Neural cell (in vitro differentiated cells): ENCODE data around the gene LILRB4. TPM values are rescaled to one million over a fixed set of nuclear protein-coding genes. Genes with fewer than 3 reads are reported as not detected.
"Not testable (repeated sequence)": the region's sequence is repeated elsewhere in the genome, so short reads cannot be mapped to it uniquely, and the experiment has no call there.

ENCODE experiments used
- H2AFZ ChIP-seq: fragments of 200-600, 300-800 bp; sonication (generic), shearing (Covaris generic); 2 replicates; pipeline ENCODE4 v1.6.0; 2014; ENCODE audit warnings: low read depth, mild to moderate bottlenecking, antibody characterized with exemption, low read length, moderate library complexity
- H3F3A ChIP-seq: fragments of 200-600 bp; shearing (Covaris generic); 2 replicates; pipeline ENCODE4 v1.6.1; 2016; ENCODE audit warnings: mild to moderate bottlenecking, moderate library complexity, mixed read lengths, antibody characterized with exemption, low read length; ENCODE audit not compliant: insufficient read depth, poor library complexity, severe bottlenecking
- H3K27ac ChIP-seq: fragments of 200-600, 300-800 bp; sonication (generic), shearing (Covaris generic); 2 replicates; pipeline ENCODE4 v1.5.1; 2014; ENCODE audit warnings: mild to moderate bottlenecking, low read length, moderate library complexity
- H3K27me3 ChIP-seq: fragments of 300-800, 200-600 bp; sonication (generic), shearing (Covaris generic); 2 replicates; pipeline ENCODE4 v1.6.0; 2014; ENCODE audit warnings: mild to moderate bottlenecking, low read depth, low read length, moderate library complexity; ENCODE audit not compliant: insufficient read depth
- H3K36me3 ChIP-seq: fragments of 300-800, 200-600 bp; sonication (generic), shearing (Covaris generic); 2 replicates; pipeline ENCODE4 v1.5.1; 2014; ENCODE audit warnings: mild to moderate bottlenecking, antibody characterized with exemption, low read length, moderate library complexity; ENCODE audit not compliant: insufficient read depth
- H3K4me2 ChIP-seq: fragments of 300-800, 200-600 bp; sonication (generic), shearing (Covaris generic); 2 replicates; pipeline ENCODE4 v1.6.0; 2014; ENCODE audit warnings: mild to moderate bottlenecking, low read length
- H3K4me3 ChIP-seq: fragments of 300-800, 200-600 bp; sonication (generic), shearing (Covaris generic); 2 replicates; pipeline ENCODE4 v1.5.1; 2014; ENCODE audit warnings: mild to moderate bottlenecking, low read length, moderate library complexity
- H3K79me2 ChIP-seq: fragments of 200-600 bp; shearing (Covaris generic); replicated peaks from 2 replicates; pipeline ENCODE4 v1.6.0; 2014; ENCODE audit warnings: mild to moderate bottlenecking, low read length, moderate library complexity; ENCODE audit not compliant: insufficient read depth
- H3K9ac ChIP-seq: fragments of 300-800, 200-600 bp; sonication (generic), shearing (Covaris generic); 2 replicates; pipeline ENCODE4 v1.6.1; 2016; ENCODE audit warnings: mild to moderate bottlenecking, low read length, mixed read lengths
- H3K9me2 ChIP-seq: fragments of 200-600 bp; shearing (Covaris generic); 2 replicates; pipeline ENCODE4 v1.6.1; 2016; ENCODE audit warnings: mild to moderate bottlenecking, low read length, mixed read lengths; ENCODE audit not compliant: insufficient read depth
- H3K9me3 ChIP-seq: fragments of 200-600, 300-800 bp; sonication (generic), shearing (Covaris generic); 2 replicates; pipeline ENCODE4 v1.6.1; 2016; ENCODE audit warnings: mild to moderate bottlenecking, mixed run types, low read length, moderate library complexity, mixed read lengths
- H4K20me1 ChIP-seq: fragments of 200-600 bp; shearing (Covaris generic); 2 replicates; pipeline ENCODE4 v1.6.1; 2016; ENCODE audit warnings: mild to moderate bottlenecking, mixed run types; ENCODE audit not compliant: insufficient read depth
- MXI1 ChIP-seq: fragments of 450-650 bp; conservative IDR thresholded peaks from 2 replicates; pipeline ENCODE4 v1.6.1; 2014; ENCODE audit warnings: antibody characterized with exemption, mild to moderate bottlenecking; ENCODE audit not compliant: poor library complexity, severe bottlenecking
- RAD21 ChIP-seq: fragments of 450-650 bp; conservative IDR thresholded peaks from 2 replicates; pipeline ENCODE4 v1.6.1; 2014; ENCODE audit warnings: antibody characterized with exemption, mild to moderate bottlenecking, moderate library complexity
- polyA plus RNA-seq: library from polyadenylated mRNA; depleted of rRNA; stranded (reverse); fragments of >200 nt; gene quantifications from 2 replicates; pipeline ENCODE4 v1.2.3, GENCODE V29; 2014
- TF ChIP-seq, protein P1 (sequence below): fragments of 450-650 bp; IDR thresholded peaks from 2 replicates; pipeline ENCODE4 v1.5.1; 2014; ENCODE audit warnings: antibody characterized with exemption, mild to moderate bottlenecking, moderate library complexity; ENCODE audit not compliant: poor library complexity, severe bottlenecking
- TF ChIP-seq, protein P2 (sequence below): IDR thresholded peaks from 2 replicates; pipeline ENCODE4 v1.6.1; 2012; ENCODE audit warnings: borderline replicate concordance

LILRB4 gene
- polyA plus RNA-seq, 1 donor from 2014 or later: not detected

DNA sequence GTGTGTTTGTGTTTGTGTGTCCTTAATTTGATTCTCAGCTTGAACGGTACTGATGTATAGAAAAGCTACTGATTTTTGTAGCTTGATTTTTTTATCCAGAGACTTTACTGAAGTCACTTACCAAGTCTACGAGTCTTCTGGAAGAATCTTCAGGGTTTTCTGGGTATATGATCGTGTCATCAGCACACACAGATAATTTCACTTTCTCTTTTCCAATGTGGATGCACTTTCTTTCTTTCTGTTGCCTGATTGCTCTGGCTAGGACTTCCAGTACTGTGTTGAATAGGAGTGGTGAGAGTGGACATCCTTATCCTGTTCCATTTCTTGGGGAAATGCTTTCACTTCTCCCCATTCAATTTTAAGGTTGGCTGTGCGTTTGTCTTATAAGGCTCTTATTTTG lies 40.4 kb upstream of the LILRB4 start:
- Histone ChIP-seq H3K27ac (no peak overlapping the region), H4K20me1 (no peaks in the 10 kb centered on the region), H3K4me3 (no peak overlapping the region), H3K4me2 (no peak overlapping the region), H3K27me3 (no peaks in the 10 kb centered on the region), H2AFZ (no peak overlapping the region), H3K9me3 (no peaks in the 10 kb centered on the region), H3K9ac (no peak overlapping the region), H3F3A (no peaks in the 10 kb centered on the region), H3K9me2 (no peaks in the 10 kb centered on the region), H3K36me3 (no peaks in the 10 kb centered on the region), H3K79me2 (no peaks in the 10 kb centered on the region)
- no peak for TF ChIP-seq MXI1

DNA sequence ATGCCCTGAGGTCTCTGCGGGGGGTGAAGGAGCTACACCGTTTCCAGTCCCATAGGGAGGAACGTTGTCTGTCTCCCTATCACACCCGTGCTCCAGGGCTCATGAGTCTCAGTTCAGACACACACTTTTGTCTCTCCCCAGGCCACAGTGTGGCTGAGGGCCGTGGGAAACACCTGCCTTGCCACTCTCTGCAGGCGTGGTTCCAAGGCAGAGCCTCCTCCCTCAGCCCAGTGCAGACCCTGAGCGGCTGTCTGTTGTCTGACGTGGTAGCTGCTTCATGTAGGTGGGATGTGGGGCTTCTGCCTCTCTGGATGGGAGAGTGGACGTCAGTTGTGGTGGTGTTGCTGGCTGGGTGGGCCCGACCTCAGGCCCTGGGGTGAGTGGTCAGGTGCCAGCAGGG lies 38.6 kb upstream of the LILRB4 start:
- not testable (repeated sequence) for H3K27ac ChIP-seq, H3K9me3 ChIP-seq

DNA sequence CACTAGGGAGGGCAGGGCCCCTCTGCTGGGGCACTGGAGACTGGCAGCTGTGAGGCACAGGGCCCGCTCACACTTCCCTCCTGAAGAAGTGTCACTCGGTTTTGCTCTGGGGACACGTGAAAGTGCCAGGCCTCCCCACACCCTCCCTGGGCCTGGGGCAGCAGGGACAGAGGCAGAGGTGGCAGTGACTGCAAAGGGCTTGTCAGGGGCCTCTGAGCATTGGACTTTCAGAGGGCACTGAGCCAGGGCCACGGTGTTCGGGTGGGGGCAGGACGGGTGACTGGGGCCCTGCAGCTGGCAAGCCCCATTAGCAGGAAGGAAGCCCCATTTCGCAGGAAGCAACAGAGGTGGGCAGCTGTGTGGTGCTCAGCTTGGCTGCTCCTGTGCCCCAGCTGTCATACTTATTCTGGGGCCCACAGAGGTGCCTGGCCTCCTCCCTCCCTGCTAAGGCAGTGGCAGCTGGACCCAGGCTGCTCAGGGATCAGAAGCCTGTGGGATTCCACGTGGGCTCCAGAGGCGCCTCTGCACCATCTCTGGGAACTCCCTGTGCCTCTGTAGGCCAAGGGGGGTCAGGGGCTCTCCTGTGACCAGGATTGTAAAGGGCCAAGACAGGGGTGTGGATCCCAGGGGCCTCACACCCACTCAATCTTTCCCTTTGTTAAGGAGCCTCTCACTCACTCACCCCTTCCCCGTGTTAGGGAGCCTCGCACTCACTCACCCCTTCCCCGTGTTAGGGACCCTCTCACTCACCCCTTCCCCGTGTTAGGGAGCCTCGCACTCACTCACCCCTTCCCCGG lies 37.7 kb upstream of the LILRB4 start:
- not testable (repeated sequence) for H3K9me3 ChIP-seq, H3K27me3 ChIP-seq, H4K20me1 ChIP-seq, H3K9me2 ChIP-seq, H3K4me3 ChIP-seq, H3K9ac ChIP-seq, H3F3A ChIP-seq, H3K4me2 ChIP-seq, H3K79me2 ChIP-seq, H3K36me3 ChIP-seq, H3K27ac ChIP-seq, H2AFZ ChIP-seq

More for the DNA sequence above, 38.6 kb upstream of the LILRB4 start:
- not testable (repeated sequence) for H3K9me2 ChIP-seq, H3K27me3 ChIP-seq, H3K4me3 ChIP-seq, H3K9ac ChIP-seq, H3K79me2 ChIP-seq, H2AFZ ChIP-seq, H3F3A ChIP-seq, H3K36me3 ChIP-seq, H4K20me1 ChIP-seq, H3K4me2 ChIP-seq

DNA sequence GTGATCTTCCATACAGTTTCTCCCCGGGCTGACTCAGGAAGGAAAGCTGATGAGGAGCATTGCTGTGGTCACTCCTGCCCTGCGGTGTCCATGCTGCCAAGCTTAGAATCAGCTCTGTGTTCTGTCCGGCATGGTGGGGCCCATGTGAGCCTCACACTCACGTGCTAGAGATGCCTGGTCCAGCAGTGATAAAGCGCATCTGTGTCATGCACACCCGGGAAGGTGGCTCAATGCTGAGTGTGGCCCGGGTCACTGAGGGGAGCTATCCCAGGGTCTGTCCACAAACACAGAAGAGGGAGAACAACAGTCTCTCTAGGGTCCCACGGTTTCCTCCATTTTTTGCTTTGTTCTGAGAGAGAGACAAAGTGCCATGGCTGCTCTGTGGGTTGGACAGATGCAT lies 36.0 kb upstream of the LILRB4 start:
- Histone ChIP-seq H3K9ac (no peak overlapping the region), H3K79me2 (no peaks in the 10 kb centered on the region), H3K9me2 (no peaks in the 10 kb centered on the region), H4K20me1 (no peaks in the 10 kb centered on the region), H3K4me3 (no peak overlapping the region), H3F3A (no peaks in the 10 kb centered on the region), H3K9me3 (no peaks in the 10 kb centered on the region), H2AFZ (no peak overlapping the region), H3K4me2 (no peak overlapping the region), H3K27ac (no peak overlapping the region), H3K27me3 (no peaks in the 10 kb centered on the region), H3K36me3 (no peaks in the 10 kb centered on the region)
- TF ChIP-seq, protein P1, sequence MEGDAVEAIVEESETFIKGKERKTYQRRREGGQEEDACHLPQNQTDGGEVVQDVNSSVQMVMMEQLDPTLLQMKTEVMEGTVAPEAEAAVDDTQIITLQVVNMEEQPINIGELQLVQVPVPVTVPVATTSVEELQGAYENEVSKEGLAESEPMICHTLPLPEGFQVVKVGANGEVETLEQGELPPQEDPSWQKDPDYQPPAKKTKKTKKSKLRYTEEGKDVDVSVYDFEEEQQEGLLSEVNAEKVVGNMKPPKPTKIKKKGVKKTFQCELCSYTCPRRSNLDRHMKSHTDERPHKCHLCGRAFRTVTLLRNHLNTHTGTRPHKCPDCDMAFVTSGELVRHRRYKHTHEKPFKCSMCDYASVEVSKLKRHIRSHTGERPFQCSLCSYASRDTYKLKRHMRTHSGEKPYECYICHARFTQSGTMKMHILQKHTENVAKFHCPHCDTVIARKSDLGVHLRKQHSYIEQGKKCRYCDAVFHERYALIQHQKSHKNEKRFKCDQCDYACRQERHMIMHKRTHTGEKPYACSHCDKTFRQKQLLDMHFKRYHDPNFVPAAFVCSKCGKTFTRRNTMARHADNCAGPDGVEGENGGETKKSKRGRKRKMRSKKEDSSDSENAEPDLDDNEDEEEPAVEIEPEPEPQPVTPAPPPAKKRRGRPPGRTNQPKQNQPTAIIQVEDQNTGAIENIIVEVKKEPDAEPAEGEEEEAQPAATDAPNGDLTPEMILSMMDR: no peak
- no peak for TF ChIP-seq RAD21
- TF ChIP-seq, protein P2, sequence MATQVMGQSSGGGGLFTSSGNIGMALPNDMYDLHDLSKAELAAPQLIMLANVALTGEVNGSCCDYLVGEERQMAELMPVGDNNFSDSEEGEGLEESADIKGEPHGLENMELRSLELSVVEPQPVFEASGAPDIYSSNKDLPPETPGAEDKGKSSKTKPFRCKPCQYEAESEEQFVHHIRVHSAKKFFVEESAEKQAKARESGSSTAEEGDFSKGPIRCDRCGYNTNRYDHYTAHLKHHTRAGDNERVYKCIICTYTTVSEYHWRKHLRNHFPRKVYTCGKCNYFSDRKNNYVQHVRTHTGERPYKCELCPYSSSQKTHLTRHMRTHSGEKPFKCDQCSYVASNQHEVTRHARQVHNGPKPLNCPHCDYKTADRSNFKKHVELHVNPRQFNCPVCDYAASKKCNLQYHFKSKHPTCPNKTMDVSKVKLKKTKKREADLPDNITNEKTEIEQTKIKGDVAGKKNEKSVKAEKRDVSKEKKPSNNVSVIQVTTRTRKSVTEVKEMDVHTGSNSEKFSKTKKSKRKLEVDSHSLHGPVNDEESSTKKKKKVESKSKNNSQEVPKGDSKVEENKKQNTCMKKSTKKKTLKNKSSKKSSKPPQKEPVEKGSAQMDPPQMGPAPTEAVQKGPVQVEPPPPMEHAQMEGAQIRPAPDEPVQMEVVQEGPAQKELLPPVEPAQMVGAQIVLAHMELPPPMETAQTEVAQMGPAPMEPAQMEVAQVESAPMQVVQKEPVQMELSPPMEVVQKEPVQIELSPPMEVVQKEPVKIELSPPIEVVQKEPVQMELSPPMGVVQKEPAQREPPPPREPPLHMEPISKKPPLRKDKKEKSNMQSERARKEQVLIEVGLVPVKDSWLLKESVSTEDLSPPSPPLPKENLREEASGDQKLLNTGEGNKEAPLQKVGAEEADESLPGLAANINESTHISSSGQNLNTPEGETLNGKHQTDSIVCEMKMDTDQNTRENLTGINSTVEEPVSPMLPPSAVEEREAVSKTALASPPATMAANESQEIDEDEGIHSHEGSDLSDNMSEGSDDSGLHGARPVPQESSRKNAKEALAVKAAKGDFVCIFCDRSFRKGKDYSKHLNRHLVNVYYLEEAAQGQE: no peak

DNA sequence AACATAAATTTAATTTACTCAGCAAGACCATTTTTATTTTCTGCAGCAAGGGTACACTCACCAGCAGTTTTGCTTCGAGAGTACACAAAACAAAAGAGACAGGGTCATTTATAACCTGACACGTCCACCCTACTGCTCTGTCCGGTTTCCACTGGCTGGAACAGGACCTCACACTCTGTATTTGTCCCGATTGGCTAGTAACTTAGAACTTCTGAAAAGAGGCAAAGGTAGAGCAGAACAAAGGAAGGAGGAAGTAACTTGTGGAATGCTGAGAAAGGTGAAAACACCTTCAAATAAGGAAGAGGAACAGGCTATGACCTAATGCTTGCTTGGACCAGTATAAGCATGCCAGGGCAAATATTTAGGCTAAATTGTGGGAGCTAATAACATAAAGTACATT lies 34.9 kb upstream of the LILRB4 start:
- H3K36me3 ChIP-seq, H3K4me2 ChIP-seq, H3K9ac ChIP-seq, H2AFZ ChIP-seq, H3F3A ChIP-seq, H3K9me3 ChIP-seq, H3K27me3 ChIP-seq, H4K20me1 ChIP-seq, H3K27ac ChIP-seq, H3K9me2 ChIP-seq, H3K4me3 ChIP-seq, H3K79me2 ChIP-seq: not testable (repeated sequence)

DNA sequence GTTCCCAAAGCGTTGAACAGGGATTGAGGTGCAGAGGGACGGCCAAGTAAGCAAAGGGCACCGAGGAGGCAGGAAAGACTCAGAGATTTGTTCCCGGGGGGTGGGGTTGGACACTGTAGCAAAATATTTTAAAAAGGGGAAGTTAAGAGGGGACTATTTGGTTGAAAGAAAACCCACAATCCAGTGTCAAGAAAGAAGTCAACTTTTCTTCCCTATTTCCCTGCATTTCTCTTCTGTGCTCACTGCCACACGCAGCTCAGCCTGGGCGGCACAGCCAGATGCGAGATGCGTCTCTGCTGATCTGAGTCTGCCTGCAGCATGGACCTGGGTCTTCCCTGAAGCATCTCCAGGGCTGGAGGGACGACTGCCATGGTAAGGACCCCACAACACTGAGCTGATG lies 32.5 kb upstream of the LILRB4 start, which contains the start of gene LILRB1:
Gene LILRB1 (plus strand): TSS at position 223 of the 400 bp plus-strand sequence. CDS start 590 bp downstream, outside the sequence.
- not testable (repeated sequence) for H3F3A ChIP-seq, H3K27ac ChIP-seq, H2AFZ ChIP-seq, H3K27me3 ChIP-seq, H3K9me2 ChIP-seq, H4K20me1 ChIP-seq, H3K36me3 ChIP-seq, H3K4me3 ChIP-seq, H3K79me2 ChIP-seq, H3K4me2 ChIP-seq, H3K9ac ChIP-seq, H3K9me3 ChIP-seq
